KG1 (cell line): ENCODE results near the gene GJB2.

Experiments used
- DNase-seq: peaks from one replicate; lab custom pipeline; 2025; lab: John Stamatoyannopoulos, UW

Gene GJB2

DNA sequence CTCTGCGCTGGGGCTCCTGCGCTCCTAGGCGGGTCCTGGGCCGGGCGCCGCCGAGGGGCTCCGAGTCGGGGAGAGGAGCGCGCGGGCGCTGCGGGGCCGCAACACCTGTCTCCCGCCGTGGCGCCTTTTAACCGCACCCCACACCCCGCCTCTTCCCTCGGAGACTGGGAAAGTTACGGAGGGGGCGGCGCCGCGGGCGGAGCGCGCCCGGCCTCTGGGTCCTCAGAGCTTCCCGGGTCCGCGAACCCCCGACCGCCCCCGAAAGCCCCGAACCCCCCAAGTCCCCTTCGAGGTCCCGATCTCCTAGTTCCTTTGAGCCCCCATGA, at the start of gene GJB2:
Gene GJB2, minus strand, starts transcription at position 103 of the 326 bp plus-strand sequence. CDS start 3,357 bp downstream, outside the sequence.
- no peak for DNase-seq

DNA sequence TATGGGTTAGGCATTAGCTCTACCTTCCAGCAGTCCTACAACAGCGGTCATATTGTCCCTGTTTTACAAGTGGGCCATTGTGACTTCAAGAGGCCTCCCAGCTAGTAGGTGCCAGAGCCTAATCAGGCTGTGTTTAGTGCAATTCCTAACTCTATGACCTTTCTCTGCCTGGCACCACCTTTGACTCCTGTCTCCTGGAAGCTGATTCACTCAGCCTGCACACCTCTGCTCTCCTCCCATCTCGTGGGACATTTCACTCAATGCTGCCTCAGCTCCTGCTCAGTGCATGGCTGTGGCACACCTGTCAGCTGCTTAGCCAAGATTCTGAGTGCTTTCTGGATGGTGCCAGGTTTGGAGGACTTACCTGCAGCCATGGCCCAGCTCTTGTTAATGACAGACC, 48.9 kb upstream of the GJB2 start:
- no peak for DNase-seq

DNA sequence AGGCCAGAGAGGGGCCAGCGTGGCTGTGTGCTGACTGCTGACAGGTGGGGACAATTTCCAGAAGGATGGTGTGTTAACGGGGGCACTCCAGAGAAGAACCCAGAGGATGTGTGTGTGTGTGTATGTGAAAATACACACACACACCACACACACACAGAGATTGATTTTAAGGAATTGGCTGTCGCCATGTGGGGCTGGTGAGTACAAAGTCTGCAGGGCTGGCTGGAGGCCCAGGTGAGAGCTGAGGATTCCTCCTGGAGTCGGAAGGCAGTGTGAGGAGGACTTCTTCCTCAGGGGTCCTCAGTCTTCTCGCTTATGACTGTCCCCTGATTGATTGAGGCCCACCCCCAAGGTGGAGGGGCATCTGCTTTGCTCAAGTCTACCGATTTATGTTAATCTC, 47.0 kb upstream of the GJB2 start:
- no peak for DNase-seq

DNA sequence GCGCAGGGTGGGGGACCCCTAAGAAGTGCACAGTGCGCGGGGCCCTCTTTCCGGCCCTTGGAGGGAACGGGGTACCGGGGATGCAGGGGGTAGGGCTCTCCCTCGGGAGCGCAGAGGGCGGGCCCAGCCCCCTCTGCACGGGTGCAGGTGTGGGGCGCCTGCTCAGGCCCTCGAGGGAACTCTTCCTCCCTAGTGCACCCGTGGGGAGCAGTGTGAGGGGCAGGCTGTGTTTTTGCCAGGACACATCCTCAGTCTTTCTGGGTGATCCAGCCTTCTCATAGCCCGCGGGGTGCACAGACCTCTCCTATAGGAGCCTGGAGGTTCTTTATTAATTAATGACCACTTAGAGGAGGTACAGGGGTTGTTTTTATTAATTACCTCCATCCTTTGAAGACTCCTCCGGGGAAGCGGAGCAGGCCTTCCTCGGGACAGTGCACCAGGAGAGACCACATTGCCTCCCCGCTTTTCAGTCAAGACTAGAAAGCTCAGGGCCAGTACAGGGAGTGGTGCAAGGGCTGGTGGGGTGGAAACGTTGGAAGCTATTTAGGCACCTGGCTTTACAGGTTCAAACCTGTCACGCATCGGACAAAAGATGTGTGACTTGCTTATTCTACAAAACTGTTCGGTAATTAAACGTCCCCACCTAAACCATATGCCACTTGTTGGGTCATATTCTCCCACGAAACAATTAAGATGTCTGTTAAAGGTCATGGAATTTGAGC, 40.0 kb upstream of the GJB2 start:
- DNase-seq: no peak

DNA sequence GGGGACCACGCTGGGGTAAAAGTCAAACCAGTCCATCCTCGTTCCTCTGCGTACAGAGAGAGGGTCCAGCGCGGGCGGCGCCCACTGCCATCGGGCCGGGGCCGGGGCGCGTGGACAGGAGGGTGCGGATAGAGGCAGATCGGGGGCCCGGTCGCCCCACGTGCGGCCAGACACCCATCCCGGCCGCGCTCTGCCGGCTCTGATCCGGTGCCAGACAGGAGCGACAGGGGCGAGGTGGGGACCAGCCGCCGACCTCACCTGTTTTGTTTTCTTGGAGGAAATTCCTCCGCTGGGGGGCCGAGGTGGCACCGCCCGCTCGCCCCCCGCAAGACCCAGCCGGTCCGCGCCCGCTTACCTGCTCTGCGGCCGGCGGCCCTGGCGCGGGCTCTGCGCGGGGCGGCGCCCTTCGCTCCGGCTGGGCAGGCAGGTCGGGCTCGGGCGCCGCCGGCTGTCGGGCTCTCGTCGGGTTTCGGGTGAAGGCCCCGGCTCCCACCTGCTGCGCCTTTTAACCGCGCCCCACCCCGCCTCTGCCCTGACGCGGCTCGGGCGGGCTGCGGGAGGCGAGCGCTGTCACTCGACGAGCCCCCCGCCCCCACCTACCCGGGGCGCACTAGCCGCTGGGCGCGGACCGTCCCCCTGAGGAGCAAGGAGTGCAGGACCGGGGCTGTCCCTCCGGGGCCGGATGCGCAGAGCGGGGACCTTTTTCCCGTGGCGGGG, 39.3 kb upstream of the GJB2 start, which contains the start of gene GJB6:
Gene GJB6, minus strand, starts transcription at position 481 of the 717 bp plus-strand sequence. CDS start 8,839 bp downstream, outside the sequence.
- DNase-seq: no peak

DNA sequence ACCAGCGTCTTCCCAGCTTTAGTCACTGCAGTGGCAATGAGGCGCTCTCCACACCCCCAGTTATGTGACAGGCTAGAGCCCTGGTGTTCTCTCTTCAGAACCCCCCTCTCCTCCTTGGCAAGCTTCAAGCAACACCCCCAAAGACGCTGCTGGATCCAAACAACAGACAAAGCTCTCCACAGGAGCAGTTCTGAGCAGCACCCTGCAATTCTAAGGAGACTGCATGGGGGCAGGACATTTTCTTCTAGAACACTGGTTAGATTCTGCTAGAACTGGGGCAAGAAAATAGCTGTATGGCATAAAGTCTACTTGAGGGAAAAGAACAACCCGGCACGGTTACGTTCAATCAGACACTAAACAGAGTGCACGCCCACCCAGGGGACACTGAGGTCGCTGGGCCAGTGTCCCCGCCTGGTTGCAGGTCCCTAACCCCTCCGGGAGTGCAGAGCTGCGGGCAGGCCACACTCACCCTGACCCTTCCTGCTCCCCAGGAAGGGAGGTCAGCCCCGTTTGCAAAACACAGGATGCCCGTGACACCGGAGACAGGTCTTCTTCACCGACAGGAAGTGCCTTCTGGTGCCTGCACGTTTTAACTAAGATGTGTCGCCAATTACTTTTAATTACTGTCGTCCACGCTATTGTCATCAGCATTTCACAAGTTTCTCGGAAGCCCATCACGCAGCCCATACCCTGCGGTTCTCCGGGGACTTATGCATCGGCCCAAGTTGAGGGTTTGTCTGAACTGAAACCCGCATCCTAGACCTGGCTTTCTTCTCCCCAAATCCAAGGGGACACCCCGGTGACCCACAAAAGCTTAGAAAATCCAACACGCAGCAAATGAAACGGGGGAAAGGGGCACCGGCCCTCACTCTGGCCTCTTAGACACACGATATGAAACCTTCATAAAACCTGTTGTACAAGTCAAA, 38.4 kb upstream of the GJB2 start:
- DNase-seq: no peak

DNA sequence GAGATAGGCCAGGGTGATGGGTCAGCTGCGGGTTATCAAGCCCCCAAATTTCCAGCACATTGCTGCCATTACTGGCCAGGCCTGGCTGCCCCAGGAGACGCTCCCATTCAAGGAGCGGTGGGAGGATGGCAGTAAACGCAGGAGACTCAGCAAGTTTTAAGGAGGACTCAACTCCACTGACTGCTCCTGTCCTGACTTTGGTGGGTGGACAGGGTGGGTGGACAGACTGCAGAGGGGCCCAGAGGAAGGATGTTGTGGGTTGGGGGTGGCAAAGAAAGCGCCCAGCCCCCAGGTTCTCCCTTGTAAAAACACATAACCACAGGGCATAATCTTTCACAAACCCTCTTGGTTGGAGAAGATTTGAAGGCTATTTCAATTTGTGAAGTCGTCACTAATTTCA, 35.0 kb upstream of the GJB2 start:
- no peak for DNase-seq

DNA sequence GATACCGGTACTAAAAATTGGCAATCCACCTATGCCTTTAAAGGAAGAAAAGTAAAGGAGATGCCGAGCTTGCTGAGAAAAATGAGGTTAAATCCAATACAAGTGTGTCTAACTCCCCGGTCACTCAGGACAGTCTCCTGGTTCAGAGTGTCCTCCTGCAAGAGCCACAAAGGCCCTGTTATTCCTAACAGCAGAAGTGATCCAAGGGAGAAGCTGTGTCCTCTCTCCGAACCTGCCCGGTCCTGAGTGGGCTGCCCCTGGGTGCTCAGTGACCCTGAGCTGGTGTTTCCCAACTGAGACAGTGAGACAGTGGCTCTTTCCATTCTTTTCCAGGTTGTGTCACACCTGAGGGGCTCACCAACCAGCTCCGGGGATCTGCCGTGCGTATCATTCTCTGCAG, 34.5 kb upstream of the GJB2 start:
- DNase-seq: no peak

DNA sequence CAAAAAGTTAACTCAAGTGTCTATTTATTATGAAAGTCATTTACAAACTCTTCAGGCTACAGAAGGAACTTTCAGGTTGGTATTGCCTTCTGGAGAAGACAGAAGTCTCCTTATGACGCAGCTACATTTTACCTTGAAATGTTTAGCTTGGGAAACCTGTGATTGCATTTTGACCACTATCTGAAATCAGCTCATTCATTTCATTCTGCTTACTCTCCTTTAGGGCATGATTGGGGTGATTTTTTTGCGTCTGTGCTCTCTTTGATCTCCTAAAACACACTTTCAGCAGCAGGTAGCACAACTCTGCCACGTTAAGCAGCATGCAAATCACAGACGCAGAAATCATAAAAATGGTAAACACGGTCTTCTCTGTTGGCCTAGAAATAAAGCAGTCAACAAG, 29.8 kb upstream of the GJB2 start:
- no peak for DNase-seq

DNA sequence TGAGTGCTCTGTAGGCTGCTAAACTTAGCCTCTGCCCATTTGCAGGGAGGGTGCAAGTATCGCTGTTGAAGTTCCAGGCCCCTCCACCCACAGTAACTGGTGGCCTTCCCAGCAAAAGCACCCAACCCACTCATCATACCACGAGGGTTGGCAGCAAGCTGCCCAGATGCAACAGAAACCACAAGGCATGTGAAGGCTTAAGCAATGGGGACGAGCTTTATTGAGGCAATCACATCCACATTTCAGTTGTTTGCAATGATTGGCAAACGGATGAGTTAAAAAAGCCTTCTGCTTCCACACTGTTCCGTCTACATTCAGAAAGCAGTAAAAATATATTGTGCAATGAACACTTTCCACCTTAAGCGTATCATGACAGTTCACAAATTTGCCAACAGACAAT, 29.0 kb upstream of the GJB2 start:
- DNase-seq: no peak

DNA sequence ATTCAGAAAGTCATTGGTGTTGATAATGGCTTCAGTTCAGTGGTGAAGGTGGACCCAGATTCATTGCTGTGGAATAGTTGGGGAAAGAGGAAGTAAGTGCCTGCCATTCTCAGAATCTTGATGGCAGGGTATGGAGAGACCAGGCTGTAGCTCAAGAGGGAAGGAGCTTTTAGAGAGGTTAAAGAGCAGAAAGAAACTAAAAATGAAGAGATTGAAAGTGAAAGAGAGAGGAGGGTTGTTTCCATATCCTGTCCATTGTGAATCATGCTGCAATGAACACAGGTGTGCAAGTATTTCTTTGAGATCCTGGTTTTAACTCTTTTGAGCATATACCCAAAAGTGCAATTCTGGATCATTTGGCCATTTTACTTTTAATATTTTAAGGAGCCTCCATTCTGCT, 26.8 kb upstream of the GJB2 start:
- no peak for DNase-seq

DNA sequence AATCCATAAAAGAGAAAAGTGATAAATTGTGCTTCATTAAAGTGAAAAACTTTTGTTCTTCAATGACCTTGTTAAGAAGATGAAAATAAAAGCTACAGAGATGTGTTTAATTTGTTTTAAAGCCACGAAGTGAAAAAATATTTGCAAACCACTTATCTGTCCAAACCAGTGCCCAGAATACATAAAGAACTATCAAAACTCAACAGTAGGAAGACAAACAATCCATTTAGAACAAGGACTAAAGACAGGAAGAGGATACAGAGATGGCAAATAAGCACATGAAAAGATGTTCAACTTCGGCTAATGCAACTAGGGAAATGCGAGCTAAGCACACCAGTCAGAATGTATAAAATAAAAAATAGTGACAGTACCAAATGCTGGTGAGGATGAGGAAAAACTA, 24.4 kb upstream of the GJB2 start:
- DNase-seq: no peak

DNA sequence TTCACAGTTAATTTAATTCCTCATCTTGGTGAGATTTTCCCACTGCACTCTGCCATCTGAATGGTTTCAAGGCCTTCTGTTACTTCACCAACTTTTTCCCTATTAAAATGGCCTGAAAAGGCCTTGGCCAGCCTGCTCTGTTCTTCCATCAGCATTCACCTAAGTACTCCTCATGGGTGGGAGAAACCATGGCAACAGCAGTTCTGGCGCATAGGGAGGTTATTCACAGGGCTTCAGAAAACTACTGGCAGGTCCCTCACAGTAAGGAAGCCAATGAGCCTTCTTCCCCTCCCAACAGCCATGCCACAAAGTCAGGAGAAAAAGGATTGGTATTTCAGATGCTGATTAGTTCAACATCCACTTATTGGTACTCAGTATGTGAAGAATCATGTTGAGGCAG, 17.2 kb upstream of the GJB2 start:
- DNase-seq: no peak

DNA sequence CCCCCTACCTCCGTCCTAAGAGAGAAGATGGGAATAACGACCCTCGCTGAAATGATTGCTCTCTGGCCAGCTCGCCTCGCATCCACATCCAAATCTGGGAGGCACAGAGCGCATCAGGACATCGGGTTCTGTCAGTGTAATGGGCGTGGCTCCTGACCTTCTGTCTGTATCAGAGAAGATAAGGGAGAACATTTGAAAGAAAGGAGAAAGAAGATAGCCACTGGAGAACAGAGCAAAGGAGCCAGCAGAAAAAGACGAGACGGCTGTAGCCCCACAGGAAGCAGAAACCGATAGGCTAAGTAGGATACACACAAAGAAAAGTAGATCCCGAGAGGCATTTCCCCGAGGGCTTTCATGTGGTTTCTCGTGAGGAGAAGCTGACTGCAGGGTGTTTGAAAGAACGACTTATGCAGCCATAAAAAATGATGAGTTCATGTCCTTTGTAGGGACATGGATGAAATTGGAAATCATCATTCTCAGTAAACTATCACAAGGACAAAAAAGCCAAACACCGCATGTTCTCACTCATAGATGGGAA, 14.0 kb upstream of the GJB2 start:
- DNase-seq: no peak

DNA sequence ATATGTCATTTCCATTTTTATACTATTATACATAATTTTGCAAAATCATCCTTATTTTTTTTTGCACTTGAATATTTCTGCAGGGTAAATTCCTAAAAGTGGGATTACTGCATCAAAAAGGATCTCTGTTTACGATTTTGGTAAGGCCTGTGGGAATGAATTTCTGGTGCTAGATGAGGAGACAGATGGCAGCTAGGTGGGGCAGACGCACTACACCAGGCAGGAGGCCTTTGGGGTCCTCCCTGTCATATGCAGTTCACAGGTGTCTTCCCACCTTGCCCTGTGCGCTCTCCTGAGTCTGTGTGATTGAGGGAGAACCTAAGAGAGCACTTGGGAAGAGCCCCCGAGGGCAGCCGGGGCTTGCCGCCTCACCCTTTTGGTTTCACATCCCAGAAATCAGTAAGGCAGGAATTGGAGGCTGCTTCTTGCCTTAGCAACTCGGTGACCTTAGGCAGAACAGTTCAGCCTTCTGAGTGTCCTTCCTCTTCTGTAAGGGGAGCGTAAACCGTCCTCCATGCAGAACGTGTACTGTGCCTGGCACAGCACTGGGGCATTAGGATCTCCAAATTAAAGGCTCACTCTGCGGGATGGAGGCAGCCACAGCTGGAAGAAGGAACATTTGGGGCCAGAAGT, 13.4 kb upstream of the GJB2 start:
- no peak for DNase-seq

DNA sequence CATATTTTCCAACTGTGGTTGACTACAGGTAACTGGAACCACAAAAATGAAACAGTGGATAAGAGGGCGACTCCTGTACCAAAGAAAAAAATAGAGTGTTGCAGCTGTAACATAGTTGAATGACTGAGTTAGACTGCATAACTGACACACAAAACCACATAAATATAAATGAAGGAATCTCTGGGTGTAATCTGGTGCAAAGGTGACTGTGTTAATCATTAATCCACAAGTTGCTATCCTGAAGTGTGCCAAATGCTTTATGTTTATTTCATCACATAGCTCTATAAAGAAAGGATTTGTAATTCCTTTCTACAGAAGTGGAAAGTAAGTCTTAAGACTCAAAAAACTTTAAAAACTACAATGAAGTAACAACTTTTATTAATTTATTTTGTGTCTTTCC, 6.0 kb upstream of the GJB2 start:
- no peak for DNase-seq

DNA sequence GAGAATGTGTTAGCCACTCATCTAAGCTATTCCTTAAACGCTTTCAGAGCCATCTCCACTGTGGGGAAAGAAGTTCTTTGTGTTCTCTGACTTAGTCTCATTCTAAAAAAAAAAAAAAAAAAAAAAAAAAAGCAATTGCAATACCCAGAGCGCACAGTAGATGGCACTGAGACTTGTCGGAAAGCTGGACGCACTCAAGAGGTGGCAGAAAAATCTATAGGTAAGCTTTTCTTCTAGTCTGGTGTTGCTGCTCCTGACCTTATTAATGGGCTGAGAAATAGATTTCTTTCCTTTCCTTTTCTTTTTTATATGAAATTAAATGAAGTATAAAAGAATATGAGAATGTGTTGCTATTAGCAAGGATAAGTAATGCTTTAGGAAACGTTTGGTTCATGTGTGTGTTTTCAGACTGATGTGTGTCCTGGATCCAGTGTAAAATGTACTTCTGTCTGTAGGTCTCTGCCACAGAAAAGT, 4.7 kb upstream of the GJB2 start:
- peak; percentile 33 for DNase-seq

DNA sequence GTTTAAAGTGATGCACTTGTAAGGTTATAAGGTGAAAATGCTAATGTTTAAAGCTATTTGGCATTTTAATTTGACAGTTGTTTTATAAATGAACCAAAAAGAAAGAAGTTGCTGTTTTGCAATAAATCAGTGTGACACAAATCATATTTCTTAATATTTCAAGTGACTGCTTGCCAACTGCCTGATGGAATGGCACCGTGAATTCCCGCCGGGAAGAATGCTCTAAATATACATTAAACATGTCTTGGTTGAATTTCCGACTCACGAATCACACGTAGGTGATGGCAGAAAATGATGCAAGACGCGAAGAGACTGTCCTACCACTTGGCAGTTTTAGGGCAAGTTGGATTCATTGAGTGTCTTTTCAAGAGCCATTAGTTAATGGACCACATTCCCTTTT, 3.1 kb upstream of the GJB2 start:
- no peak for DNase-seq

DNA sequence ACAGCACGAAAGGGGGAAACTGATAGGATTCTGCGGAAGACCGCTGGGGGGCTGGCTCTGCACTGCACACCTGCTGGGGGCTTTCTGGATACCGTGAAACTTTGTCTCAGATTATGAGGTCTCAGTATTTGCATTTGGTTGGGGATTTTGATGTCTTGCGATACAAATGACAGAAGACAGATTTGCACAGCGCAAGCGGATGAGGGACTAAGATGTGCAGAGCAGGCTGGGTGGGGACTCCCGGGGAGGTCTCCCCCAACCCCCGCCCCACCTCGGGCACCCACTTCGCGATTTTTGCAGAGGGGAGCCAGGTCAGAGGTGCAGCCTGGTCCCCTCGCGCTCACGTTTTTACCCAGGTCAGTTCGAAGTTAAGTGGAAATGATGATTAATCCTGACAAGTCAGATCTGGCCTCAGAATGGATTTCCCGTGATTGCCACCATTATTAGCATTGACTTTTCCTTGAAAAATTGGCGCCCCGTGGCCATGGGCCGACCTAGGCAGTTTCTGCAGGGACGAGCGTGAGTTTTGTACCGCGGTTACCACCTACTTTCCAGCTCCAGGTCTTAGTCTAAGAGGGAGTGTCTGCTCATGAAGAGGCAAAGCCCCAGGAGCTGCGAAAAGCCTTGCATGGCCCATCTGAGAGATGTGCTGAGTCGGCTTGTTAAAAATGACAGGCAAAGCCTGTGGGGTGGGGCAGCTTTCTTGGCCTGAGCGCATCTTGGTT, 1.3 kb upstream of the GJB2 start:
- no peak for DNase-seq

DNA sequence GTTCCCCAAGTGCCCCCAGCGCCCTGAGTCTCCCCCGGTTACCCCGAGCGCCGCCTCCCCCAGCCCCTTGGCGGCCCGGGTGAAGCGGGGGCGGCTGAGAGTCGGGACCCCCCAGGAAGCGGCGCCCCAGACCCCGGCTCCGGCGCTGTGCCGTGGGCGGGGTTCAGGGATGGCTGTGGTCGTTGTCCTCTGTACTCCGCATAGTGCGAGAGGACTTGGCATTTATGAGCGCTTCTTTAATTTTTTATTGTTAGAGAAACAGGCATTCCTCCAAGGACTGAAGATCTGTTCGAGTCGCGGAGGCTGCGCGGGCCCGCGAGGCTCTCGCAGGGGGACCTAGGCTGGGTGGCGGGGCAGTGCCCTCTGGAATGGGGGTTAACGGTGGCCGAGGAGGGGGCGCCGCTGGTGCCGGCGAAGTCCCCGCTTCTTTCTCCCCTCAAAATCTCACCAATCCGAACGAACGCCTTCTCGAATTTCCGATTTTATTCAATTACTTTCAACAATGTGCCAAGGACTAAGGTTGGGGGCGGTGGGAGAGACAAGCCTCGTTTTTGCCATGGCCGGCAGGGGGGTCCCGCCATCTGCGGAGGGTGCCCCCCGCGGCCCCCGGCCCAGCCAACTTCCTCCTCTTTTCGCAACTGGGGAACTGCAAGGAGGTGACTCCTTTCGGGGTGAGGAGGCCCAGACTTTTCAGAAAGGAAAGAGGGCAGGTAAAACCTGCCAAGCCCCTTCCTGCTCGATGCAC, 596 bp upstream of the GJB2 start:
- peak; percentile 18 for DNase-seq
